Colonic mucosa (tissue), 4 donors: ENCODE data around the gene RBM47. TPM values are rescaled to one million over a fixed set of nuclear protein-coding genes. Genes with fewer than 3 reads are reported as not detected.

Experiments
- DNase-seq: peaks from one replicate; pipeline ENCODE4 v3.0.0-alpha.2; 2020
- H3K27ac ChIP-seq: fragments of 200-600 bp; one replicate; pipeline ENCODE4 v1.8.0; 2021
- H3K27me3 ChIP-seq: fragments of 200-600 bp; one replicate; pipeline ENCODE4 v1.8.0; 2021
- H3K36me3 ChIP-seq: fragments of 200-600 bp; one replicate; pipeline ENCODE4 v1.8.0; 2021
- H3K4me1 ChIP-seq: fragments of 200-600 bp; one replicate; pipeline ENCODE4 v1.8.0; 2021; ENCODE audit warnings: mild to moderate bottlenecking
- H3K4me3 ChIP-seq: fragments of 200-600 bp; one replicate; pipeline ENCODE4 v1.8.0; 2021
- H3K9ac ChIP-seq, 2 donors: one replicate each; pipeline ENCODE4 v1.7.0; 2013; ENCODE audit warnings: control low read depth in 2 of 2, low read depth in 2 of 2, low read length in 2 of 2
- H3K9me3 ChIP-seq: fragments of 200-600 bp; one replicate; pipeline ENCODE4 v1.8.0; 2021
- CTCF ChIP-seq: fragments of 200-600 bp; IDR thresholded peaks from one replicate; pipeline ENCODE4 v1.8.0; 2022; ENCODE audit warnings: antibody characterized with exemption, mild to moderate bottlenecking
- intact Hi-C: fragments of 100-400 bp; cut with DNase I; formaldehyde crosslinking; loops from one replicate; pipeline ENCODE4 v1.14.1; 2022
- total RNA-seq, 2 donors: library from RNA; stranded (reverse); fragmentation: NEBNext Ultra II Directional in 1 of 2; extraction: Animal tissue kit (Norgen Biotek cat#: 25700) in 1 of 2; gene quantifications; one replicate each; pipeline ENCODE4 v1.2.1, GENCODE V29; 2021
- donor health status: healthy.
- donor health status: DM: no; HTN: no; CAD: no.
- donor health status: DM: no; HTN: no; CAD: no.

RBM47 gene
- total RNA-seq, 2 donors from 2014 or later: 279 to 281 TPM

DNA sequence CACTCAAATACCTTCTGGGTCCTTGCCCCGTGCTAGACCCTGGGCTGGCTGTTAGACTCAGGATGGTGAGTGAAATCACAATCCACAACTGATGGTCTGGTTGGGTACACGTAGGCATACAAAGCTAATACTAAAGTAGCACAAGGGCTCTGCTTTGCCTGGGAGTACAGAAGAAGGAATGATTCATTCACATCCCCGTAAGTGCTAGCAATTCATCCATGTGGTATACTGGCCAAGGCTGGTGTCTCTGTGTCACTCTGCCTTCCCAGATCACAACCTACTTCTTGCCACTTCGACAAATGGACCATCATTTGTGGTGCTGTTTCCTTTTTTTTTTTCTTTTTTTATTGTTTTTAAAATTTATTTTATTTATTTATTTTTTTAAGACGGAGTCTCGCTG lies 19.7 kb upstream of the RBM47 start:
- Histone ChIP-seq H3K36me3 (no peaks in the 10 kb centered on the region), H3K9ac (no peak overlapping the region), H3K9me3 (no peaks in the 10 kb centered on the region), H3K27me3 (no peaks in the 10 kb centered on the region), H3K27ac (no peak overlapping the region), H3K4me3 (no peak overlapping the region), H3K4me1 (no peaks in the 10 kb centered on the region)
- no peak for TF ChIP-seq CTCF
- no peak for DNase-seq
- intact Hi-C loops: no loop called here

DNA sequence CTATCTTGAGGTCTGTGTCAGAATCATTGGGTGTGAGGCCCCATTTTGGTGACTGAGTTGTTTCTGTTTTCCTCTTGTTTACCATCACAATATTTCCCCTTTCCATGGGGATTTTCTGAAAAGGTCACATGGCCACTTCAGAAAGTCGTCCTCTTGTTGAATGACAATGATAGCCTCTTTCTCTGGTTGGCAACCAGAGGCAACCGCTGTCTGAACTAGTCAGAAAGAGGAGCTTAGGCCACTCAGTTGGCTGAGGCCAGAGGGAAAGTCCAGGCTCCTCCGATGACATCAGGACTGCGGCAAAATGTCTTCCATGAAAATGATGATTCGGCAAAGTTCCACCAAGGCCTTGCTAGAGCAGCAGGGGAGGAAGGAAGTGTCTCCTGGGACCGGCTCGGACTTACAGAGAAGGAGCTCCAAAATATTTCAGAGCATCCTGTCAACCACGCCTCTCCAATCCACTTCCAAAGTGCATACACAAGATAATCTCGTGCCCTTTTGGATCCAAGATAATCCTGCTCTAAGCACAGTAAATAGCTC lies 19.1 kb upstream of the RBM47 start:
- Histone ChIP-seq H3K27me3 (no peaks in the 10 kb centered on the region), H3K4me1 (no peaks in the 10 kb centered on the region), H3K9me3 (no peaks in the 10 kb centered on the region), H3K27ac (no peak overlapping the region), H3K4me3 (no peak overlapping the region), H3K9ac (no peak overlapping the region), H3K36me3 (no peaks in the 10 kb centered on the region)
- intact Hi-C loops: no loop called here
- TF ChIP-seq CTCF: no peak
- DNase-seq: no peak

- H3K27ac ChIP-seq: no peak overlapping the region
- no peak for DNase-seq
- intact Hi-C loops: no loop called here
These were observed 18.5 kb upstream of the RBM47 start for GRCh38 chr4:40648131-40648530.

GRCh38 chr4:40645586-40645985 lies 15.9 kb upstream of the RBM47 start:
- Histone ChIP-seq H3K4me3 (no peak overlapping the region), H3K9ac (no peak overlapping the region), H3K27me3 (no peaks in the 10 kb centered on the region), H3K36me3 (no peaks in the 10 kb centered on the region), H3K27ac (no peak overlapping the region), H3K9me3 (no peaks in the 10 kb centered on the region), H3K4me1 (no peaks in the 10 kb centered on the region)
- intact Hi-C loops: no loop called here
- TF ChIP-seq CTCF: no peak
- DNase-seq: no peak

More at GRCh38 chr4:40648131-40648530, 18.5 kb upstream of the RBM47 start:
- Histone ChIP-seq H3K4me3 (no peak overlapping the region), H3K36me3 (no peaks in the 10 kb centered on the region), H3K9ac (no peak overlapping the region), H3K4me1 (no peaks in the 10 kb centered on the region), H3K27me3 (no peaks in the 10 kb centered on the region), H3K9me3 (no peaks in the 10 kb centered on the region)
- no peak for TF ChIP-seq CTCF

DNA sequence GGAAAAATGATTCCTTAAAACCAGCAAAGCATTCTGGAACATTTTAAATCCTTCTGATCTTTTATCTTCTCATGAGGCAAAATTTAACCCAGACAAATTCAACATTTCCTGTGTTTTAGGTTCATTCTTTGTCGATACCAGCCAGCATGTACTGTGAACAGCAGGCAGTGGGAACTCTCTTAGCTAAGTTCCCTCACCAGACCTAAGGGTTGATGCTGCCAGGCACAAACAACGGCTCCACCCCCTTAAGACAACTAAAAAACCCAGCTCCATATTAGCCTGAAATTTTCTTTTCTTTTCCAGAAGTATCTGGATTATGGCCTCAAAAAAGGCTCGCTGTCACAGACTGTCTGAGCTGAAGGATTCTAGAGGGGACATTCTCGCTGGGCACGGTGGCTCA lies 2.4 kb upstream of the RBM47 start:
- Histone ChIP-seq H3K4me1 (no peaks in the 10 kb centered on the region), H3K27ac (no peak overlapping the region), H3K36me3 (no peaks in the 10 kb centered on the region), H3K9ac (no peak overlapping the region), H3K9me3 (no peaks in the 10 kb centered on the region), H3K27me3 (no peaks in the 10 kb centered on the region), H3K4me3 (no peak overlapping the region)
- intact Hi-C loops: no loop called here
- no peak for DNase-seq
- TF ChIP-seq CTCF: no peak
